ENCODE measurements around the gene PLAC8L1.

DNA sequence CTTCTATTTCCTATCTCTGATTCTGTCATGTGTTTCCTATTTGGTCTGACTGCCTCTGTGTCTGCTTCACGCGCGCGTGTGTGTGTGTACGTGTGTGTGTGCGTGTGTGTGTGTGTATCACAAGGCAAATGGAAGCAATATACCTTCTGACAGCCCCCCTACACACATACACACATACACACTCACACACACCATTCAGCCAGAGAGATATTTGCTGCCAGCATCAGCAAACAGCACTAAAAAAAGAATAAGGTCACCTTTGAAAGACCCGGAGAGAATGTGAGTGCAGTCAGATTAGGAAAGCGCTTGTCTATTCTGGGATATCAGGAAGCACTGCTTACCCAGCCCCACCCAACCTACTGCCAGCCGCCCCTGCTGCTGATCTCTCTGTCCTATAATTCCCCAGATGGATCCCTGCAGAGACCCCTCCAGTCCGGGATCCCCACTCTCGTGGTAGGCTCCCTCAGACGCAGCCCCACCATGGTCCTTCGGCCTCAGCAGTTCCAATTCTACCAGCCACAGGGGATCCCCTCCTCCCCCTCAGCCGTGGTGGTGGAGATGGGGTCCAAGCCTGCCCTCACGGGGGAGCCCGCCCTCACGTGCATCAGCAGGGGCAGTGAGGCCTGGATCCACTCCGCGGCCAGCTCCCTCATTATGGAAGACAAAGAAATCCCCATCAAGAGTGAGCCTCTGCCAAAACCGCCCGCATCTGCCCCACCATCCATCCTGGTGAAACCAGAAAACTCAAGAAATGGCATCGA, 45.7 kb downstream of the PLAC8L1 start:
- TF ChIP-seq, protein P1, sequence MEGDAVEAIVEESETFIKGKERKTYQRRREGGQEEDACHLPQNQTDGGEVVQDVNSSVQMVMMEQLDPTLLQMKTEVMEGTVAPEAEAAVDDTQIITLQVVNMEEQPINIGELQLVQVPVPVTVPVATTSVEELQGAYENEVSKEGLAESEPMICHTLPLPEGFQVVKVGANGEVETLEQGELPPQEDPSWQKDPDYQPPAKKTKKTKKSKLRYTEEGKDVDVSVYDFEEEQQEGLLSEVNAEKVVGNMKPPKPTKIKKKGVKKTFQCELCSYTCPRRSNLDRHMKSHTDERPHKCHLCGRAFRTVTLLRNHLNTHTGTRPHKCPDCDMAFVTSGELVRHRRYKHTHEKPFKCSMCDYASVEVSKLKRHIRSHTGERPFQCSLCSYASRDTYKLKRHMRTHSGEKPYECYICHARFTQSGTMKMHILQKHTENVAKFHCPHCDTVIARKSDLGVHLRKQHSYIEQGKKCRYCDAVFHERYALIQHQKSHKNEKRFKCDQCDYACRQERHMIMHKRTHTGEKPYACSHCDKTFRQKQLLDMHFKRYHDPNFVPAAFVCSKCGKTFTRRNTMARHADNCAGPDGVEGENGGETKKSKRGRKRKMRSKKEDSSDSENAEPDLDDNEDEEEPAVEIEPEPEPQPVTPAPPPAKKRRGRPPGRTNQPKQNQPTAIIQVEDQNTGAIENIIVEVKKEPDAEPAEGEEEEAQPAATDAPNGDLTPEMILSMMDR (IDR thresholded peaks at IDR 0.05 in 4 of 5, conservative IDR thresholded peaks at IDR 0.05 in 1 of 5), result no peak
- no peak for TF ChIP-seq POLR2A (IDR thresholded peaks at IDR 0.05)

All from gastrocnemius medialis (tissue), 4 donors.